SK-N-MC (cell line): ENCODE results near the gene PARD3B.

Source experiments
- EZH2 ChIP-seq: fragments of 200-600 bp; sonication (generic); IDR thresholded peaks from one replicate; pipeline ENCODE4 v1.6.1; 2017; ENCODE audit warnings: antibody characterized with exemption
- FOXP2 ChIP-seq: optimal IDR thresholded peaks from 2 replicates; pipeline ENCODE3; 2011; ENCODE audit warnings: mild to moderate bottlenecking, moderate library complexity; ENCODE audit not compliant: insufficient read depth; ENCODE audit errors: extremely low read length, control extremely low read depth
- POLR2AphosphoS5 ChIP-seq: IDR thresholded peaks from 2 replicates; pipeline ENCODE4 v1.6.1; 2012; ENCODE audit warnings: mild to moderate bottlenecking, low read depth, low read length, borderline replicate concordance

DNA sequence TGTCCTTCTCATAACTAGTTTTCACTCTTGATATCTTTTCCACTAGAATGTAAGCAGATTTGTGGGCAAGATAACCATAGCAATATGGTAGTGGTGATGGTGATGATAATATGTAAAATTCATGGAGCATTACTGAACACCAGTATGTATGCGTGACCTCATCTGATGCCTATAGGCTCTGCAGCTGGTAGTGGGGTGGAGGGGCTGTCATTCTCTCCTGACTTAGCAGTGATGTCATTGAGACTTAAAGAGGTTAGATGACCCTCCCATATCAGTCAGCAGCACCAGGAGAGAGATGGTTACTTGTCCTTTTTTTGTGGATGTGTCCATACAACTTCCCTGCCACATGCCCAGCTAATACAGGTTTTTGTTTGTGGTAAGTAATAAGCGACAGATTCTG, 27.9 kb downstream of the PARD3B start:
- TF ChIP-seq EZH2 (no peak), POLR2AphosphoS5 (no peak), FOXP2 (no peak)
